ENCODE results near the gene FRMD4A. TPM values are rescaled to one million over a fixed set of nuclear protein-coding genes. Genes with fewer than 3 reads are reported as not detected.
A peak's percentile ranks its signal among the peaks of the same experiment; 100 is the strongest.
"Not testable (repeated sequence)": the region's sequence is repeated elsewhere in the genome, so short reads cannot be mapped to it uniquely, and the experiment has no call there.

FRMD4A gene
- total RNA-seq, 1 donor from 2014 or later: 23.7 TPM

DNA sequence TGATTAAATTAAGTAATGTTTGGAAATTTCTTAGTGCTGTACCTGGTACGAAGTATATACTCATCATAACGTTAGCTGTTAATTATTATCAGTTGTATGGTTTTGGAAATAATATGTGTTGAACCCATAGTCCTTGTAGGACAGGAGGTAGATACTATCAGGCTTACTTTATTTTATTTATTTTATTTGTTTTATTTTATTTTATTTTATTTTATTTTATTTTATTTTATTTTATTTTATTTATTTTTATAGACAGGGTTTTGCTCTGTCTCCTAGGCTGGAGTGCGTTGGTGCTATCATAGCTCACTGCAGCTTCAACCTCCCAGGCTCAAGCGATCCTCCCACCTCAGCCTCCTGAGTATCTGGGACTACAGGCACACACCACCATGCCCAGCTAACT, 465.5 kb downstream of the FRMD4A start:
- intact Hi-C loops (cut with DNase I); DNase-seq (ENCODE audit: low spot score): not testable (repeated sequence)

DNA sequence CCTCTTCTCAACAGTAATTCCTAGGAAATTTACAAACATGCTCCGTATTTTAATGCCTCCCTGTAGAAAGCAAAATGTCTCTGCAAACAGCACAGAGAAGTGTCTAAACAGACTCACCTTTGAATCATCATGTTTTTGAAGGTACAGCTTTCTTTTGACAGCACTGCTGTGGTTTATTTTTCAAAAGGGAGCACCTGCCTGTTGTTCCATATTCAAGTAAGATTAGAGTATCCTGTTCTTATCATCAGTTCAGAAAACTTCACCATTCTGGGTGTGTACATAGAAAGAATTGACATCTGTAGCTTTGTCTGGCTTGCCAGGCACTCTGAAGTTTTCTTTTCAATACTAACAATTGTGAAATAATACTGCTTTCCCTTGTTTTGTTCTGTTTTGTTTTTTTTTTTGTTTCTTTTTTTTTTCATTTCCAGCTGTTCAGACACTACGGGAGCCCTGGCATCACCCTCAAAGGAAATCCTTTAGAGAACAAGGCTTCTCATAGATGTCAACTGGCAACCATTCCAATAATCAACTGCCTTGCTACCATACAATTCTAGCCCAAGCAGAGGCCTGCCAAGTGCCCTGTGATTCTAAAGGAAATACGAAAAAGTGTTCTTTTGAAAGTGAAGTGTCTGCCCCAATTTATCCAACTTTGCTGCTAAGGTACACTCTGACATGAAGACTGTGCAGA, 468.0 kb downstream of the FRMD4A start:
- no peak for DNase-seq (ENCODE audit: low spot score)
- intact Hi-C loops (cut with DNase I): no loop called here

GRCh38 chr10:13860886-13861285, 469.8 kb downstream of the FRMD4A start:
- DNase-seq (ENCODE audit: low spot score): peak; percentile 29
- intact Hi-C loops (cut with DNase I): no loop called here

DNA sequence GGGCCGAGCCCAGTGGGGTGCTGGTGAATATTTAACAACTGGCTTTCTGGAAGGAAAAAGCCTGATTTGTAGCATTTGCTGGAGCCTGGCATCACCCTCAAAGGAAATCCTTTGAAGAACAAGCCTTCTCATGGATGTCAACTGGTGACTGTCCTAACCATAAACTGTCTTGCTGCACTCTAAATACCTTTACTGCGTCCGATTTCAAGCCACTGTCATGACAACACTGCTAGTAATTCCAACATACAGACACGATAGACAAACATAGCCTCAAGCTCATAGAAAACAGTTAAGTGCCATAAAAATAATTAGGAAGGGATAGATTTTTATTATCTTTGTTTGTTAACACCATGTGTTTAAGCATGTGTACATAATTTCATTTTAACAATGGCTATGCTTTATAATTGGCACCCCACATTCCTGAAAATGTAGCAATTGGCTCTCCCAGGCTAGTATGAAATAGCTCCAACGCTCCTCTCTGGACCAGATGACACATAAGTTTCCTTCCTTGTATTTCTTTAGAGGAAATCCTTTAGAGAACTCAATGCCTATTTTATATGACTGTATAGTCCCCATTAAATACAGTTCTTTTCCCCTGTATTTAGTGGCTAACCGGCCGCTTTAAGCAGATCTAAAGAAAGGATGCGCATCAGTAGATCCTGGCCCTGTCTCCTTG, 470.6 kb downstream of the FRMD4A start:
- intact Hi-C loops (cut with DNase I): no loop called here
- DNase-seq (ENCODE audit: low spot score): no peak

GRCh38 chr10:13858709-13859108, 472.0 kb downstream of the FRMD4A start:
- intact Hi-C loops (cut with DNase I): no loop called here
- peak; percentile 24 for DNase-seq (ENCODE audit: low spot score)

GRCh38 chr10:13857451-13857850, 473.3 kb downstream of the FRMD4A start:
- intact Hi-C loops (cut with DNase I): no loop called here
- DNase-seq (ENCODE audit: low spot score): no peak

- DNase-seq (ENCODE audit: low spot score): peak; percentile 69
- intact Hi-C loops (cut with DNase I): no loop called here
Observed at GRCh38 chr10:13853854-13854253, 476.9 kb downstream of the FRMD4A start.

DNA sequence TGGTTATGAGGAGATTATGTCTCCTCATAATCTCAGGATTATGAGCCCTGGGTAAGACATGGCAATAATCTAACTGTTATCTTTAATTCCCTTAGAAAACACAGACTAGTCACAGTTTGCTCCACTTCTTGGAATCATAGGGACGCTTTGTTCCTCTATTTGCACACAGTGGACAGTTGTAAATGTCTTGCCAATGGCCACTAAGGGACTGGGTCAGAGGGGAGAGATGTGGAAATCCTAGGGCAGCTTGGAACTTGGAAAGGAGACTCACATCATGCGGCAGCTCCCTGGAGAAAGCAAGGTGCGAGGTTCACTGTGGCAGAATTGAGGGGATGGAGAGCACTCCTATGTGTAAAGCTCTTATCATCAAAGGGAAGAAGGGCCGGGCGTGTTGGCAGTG, 477.9 kb downstream of the FRMD4A start:
- DNase-seq (ENCODE audit: low spot score): peak; percentile 27
- intact Hi-C loops (cut with DNase I): no loop called here

- DNase-seq (ENCODE audit: low spot score): no peak
- intact Hi-C loops (cut with DNase I): no loop called here
Observed at GRCh38 chr10:13851906-13852305, 478.8 kb downstream of the FRMD4A start.

DNA sequence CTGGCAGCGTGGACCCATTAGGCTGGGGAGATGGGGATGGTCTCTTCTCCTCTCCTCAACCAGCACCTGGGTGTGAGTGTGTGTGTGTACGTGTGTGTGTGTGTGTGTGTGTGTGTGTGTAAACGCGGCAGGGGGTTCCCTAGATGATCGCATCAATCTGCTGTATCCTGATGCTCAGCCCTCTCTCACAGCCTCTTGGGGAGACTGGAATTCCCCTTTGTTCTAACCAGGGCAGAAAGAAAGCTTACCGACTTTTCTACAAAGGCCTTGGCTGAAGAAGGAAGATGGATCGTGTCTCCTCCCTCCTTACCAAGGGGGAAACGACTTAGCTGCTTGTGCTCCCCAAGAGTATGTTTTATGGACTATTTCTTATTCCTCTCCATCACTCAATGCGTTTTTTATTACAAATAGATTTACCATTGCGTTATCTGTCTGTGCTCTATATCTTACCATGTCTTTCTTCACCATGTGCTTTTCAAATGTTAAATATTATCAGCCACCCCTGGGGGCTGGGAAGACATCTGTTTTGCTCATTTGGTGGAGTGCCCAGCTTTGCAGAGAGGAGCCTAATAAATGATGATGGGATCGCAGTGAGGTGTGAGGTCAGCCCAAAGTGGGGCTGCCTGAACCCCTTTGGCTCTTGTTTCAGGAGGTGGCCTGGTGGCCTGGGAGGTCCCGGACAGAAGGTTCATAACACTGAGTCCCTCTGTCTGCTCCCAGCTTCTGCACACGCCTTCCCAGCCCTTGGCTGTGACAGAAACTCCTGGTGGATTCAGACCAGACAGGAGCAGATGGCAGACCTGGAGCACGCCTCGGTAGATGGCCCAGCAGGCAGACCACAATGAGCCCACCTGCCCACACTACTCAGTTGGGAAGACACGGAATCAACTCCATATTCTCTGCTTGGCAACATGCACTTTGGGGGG, 481.9 kb downstream of the FRMD4A start:
- peak; percentile 27 for DNase-seq (ENCODE audit: low spot score)

GRCh38 chr10:13847201-13847631, 483.5 kb downstream of the FRMD4A start:
- peak; percentile 55 for DNase-seq (ENCODE audit: low spot score)
- intact Hi-C loops (cut with DNase I): no loop called here

More for the DNA sequence above, 481.9 kb downstream of the FRMD4A start:
- intact Hi-C loops (cut with DNase I): no loop called here

DNA sequence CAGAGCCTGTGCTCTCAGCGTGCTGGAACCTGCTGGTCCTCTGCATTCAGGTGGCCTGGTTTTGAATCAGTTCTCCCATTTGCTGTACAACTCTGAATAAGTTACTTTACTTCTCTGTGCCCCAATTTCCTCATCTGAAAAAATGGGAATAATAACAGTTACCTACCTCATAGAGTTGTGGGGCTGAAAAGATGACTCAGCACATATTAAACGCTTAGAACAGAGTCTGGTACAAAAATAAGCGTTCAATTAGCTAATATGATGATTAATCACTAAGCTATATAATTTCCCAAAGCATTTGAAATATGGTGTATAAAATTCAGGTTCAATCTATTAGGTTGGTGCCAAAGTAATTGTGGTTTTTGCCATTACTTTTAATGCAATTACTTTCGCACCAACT, 484.8 kb downstream of the FRMD4A start:
- DNase-seq (ENCODE audit: low spot score): no peak
- intact Hi-C loops (cut with DNase I): no loop called here

GRCh38 chr10:13844651-13845050, 486.1 kb downstream of the FRMD4A start:
- DNase-seq (ENCODE audit: low spot score): peak; percentile 10
- intact Hi-C loops (cut with DNase I): no loop called here

- intact Hi-C loops (cut with DNase I): no loop called here
- DNase-seq (ENCODE audit: low spot score): no peak
Observed at GRCh38 chr10:13842117-13842516, 488.6 kb downstream of the FRMD4A start.

DNA sequence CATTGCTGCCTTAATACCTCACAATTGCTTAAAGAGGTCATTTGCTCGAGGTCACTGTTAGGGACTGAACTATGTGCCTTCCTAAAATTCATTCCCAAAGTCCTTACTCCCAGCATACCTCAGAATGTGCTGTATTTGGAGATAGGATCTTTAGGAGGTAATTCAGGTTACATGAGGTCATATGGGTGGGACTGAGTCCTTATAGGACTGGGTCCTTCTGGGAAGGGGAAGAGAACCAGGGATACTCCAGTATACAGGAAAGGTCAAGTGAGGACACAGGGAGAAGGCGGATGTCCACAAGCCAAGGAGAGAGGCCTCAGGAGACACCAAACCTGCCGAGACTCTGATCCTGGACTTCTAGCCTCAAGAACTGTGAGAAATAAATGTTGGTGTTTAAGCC, 490.7 kb downstream of the FRMD4A start:
- no peak for DNase-seq (ENCODE audit: low spot score)
- intact Hi-C loops (cut with DNase I): no loop called here

DNA sequence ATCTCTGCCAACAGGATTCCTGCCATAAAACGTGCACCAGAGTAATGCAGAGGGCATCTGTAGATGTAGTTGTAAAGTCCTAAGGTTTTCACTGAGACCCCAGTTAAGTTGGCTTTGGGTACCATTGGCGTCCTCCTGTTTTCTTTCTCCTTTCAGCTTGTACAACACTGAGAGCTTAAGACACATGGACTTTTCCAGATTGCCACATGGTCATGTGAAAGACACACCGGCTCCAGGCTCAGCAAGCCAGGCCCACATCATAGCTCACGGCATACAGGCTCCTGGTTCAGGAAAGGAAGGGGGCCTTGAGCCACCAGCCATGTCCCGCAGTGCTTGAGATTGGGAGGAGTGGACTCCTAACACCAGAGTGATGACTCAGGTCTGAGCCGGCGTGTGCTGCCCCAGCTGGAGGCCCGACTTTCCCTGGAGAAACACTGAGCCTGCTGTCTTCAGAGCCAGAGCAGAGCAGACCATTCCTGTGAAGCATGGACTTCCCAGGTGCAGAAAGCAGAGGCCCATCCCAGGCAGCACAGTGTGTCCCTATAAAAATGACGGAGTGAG, 491.2 kb downstream of the FRMD4A start:
- intact Hi-C loops (cut with DNase I): no loop called here

GRCh38 chr10:13839030-13839429, 491.7 kb downstream of the FRMD4A start:
- intact Hi-C loops (cut with DNase I): no loop called here
- DNase-seq (ENCODE audit: low spot score): no peak

More for the DNA sequence above, 491.2 kb downstream of the FRMD4A start:
- DNase-seq (ENCODE audit: low spot score): no peak

GRCh38 chr10:13837966-13838365, 492.8 kb downstream of the FRMD4A start:
- DNase-seq (ENCODE audit: low spot score): peak; percentile 31
- intact Hi-C loops (cut with DNase I): no loop called here

GRCh38 chr10:13834581-13835286, 496.0 kb downstream of the FRMD4A start:
- DNase-seq (ENCODE audit: low spot score): no peak

More at GRCh38 chr10:13834581-13835286, 496.0 kb downstream of the FRMD4A start:
- intact Hi-C loops (cut with DNase I): no loop called here

Measured in cardiac septum (tissue), 1 donor.